G401.6 (cell line): ENCODE data around the gene ST6GALNAC1.

Source experiments
- FAIRE-seq: peaks from 2 replicates; lab custom pipeline; 2012; peaks lifted over from hg19 to GRCh38; lab: Jason Lieb, UNC

ST6GALNAC1 gene

GRCh38 chr17:76577876-76578275 is 65.7 kb downstream of the ST6GALNAC1 start:
- FAIRE-seq: no peak

DNA sequence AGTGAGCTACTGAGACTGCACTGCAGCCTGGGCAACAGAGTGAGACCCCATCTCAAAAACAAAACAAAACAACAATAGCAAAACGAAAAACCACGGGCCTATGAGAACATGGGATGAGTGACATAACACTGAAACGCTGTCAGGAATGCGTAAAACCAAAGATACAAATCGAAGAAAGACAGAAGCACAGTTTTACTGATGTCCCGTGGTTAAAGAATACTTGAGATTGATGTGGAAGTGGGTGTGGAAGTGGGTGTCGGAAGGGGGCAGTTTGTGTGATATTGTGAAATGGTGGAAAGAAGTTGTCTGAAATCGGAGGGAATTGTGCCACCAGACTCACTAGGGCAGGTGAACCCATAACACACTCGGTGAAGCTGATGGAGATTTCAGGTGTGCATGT is 67.4 kb downstream of the ST6GALNAC1 start:
- no peak for FAIRE-seq

DNA sequence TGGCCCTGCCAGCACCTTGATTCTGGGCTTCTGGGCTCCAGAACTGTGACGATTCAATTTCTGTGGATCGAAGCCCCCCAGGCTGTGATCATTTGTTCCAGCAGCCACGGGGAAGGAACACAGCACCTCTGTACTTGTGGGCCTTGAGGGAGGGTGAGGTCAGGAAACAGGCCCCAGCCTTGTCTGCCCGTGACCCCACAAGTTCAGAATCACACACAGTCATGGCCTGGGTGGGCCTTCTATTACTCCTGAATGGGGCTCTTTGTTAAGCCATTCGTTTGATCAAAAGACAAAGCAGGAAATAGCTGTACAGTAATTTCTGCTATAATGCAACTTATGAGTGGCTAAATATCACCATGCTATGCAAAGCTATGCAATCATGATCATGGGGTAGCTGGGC is 68.0 kb downstream of the ST6GALNAC1 start:
- FAIRE-seq: no peak
